ENCODE results near the gene AP2S1.

GRCh38 chr19:46872967-46873366, 22.3 kb upstream of the AP2S1 start:
- TF ChIP-seq POLR2AphosphoS5 (IDR thresholded peaks at IDR 0.05) (no peak), CTCF (IDR thresholded peaks at IDR 0.05) (no peak), POLR2A (IDR thresholded peaks at IDR 0.05) (no peak)
